GM12878 (cell line): Measurements from ENCODE around the gene SLC2A4RG. TPM values are rescaled to one million over a fixed set of nuclear protein-coding genes. Genes with fewer than 3 reads are reported as not detected.

Experiments used
- CBX3 ChIP-seq: fragments of 200-600 bp; sonication (generic); IDR thresholded peaks from 2 replicates; pipeline ENCODE4 v1.6.1; 2016; ENCODE audit warnings: low read depth, borderline replicate concordance
- CBX5 ChIP-seq: sonication (generic); IDR thresholded peaks from 2 replicates; pipeline ENCODE4 v1.6.1; 2016; ENCODE audit warnings: low read depth, moderate library complexity, mild to moderate bottlenecking, inconsistent platforms
- CEBPB ChIP-seq, 2 experiments: fragments of 150-350 bp in 1 of 2; IDR thresholded peaks; 2 replicates each; pipeline ENCODE4 v1.6.1; 2012 to 2014; ENCODE audit warnings: low read depth in 2 of 2, low read length in 2 of 2, borderline replicate concordance in 1 of 2, inconsistent platforms in 1 of 2
- CHD4 ChIP-seq: fragments of 200-600 bp; sonication (generic); IDR thresholded peaks from 2 replicates; pipeline ENCODE4 v1.6.1; 2016; ENCODE audit warnings: mild to moderate bottlenecking
- DPF2 ChIP-seq: fragments of 450-650 bp; IDR thresholded peaks from 2 replicates; pipeline ENCODE4 v1.6.1; 2017; ENCODE audit warnings: mild to moderate bottlenecking
- MEF2B ChIP-seq: fragments of 450-650 bp; IDR thresholded peaks from 2 replicates; pipeline ENCODE4 v1.6.1; 2018; ENCODE audit warnings: mild to moderate bottlenecking, moderate library complexity; ENCODE audit not compliant: partially characterized antibody, poor library complexity, severe bottlenecking
- NBN ChIP-seq: fragments of 450-650 bp; IDR thresholded peaks from 2 replicates; pipeline ENCODE4 v1.6.1; 2016
- NR2C1 ChIP-seq: fragments of 450-650 bp; IDR thresholded peaks from 2 replicates; pipeline ENCODE4 v1.6.1; 2017; ENCODE audit warnings: antibody characterized with exemption, mild to moderate bottlenecking, moderate library complexity
- POLR2AphosphoS2 ChIP-seq: IDR thresholded peaks from 2 replicates; pipeline ENCODE4 v1.6.1; 2011; ENCODE audit warnings: low read depth, mild to moderate bottlenecking, low read length, improper control_type of control experiment, moderate library complexity
- RELA ChIP-seq: fragments of 450-650 bp; IDR thresholded peaks from 2 replicates; pipeline ENCODE4 v1.8.0; 2014; ENCODE audit warnings: borderline replicate concordance; ENCODE audit not compliant: partially characterized antibody
- SMAD5 ChIP-seq: IDR thresholded peaks from 2 replicates; pipeline ENCODE4 v1.6.1; 2016; ENCODE audit warnings: antibody characterized with exemption, low read depth
- STAT3 ChIP-seq: IDR thresholded peaks from 2 replicates; pipeline ENCODE4 v1.6.1; 2011; ENCODE audit warnings: low read depth, low read length, improper control_type of control experiment
- TCF3 ChIP-seq: IDR thresholded peaks from 2 replicates; pipeline ENCODE4 v1.6.1; 2012; ENCODE audit warnings: low read depth, mild to moderate bottlenecking, low read length, borderline replicate concordance; ENCODE audit not compliant: insufficient read depth
- polyA plus RNA-seq, 11 experiments: library from polyadenylated mRNA; depleted of rRNA in 4 of 11; unstranded in 6 of 11; stranded (reverse) in 5 of 11; fragments of >200 nt; fragmentation: Nextera tagmentation in 4 of 11; fragmentation: Illumina TruSeq in 1 of 11; extraction: Ambion mirVana in 4 of 11; extraction: Trizol in 1 of 11; gene quantifications; 1 replicate in 1 of 11; 2 replicates in 10 of 11; pipeline versions ENCODE4 v1.2.1 to v1.2.3, GENCODE V29; 2011 to 2016; ENCODE audit warnings: inconsistent platforms in 2 of 11, missing spikeins in 2 of 11, low read depth in 1 of 11
- total RNA-seq, 4 experiments: library from RNA; depleted of rRNA in 3 of 4; stranded (reverse); fragments of >200 nt in 3 of 4; fragmentation: Illumina TruSeq in 1 of 4; extraction: Trizol in 1 of 4; gene quantifications; 2 replicates each; pipeline versions ENCODE4 v1.2.1 to v1.2.3, GENCODE V29; 2013 to 2021
- TF ChIP-seq, protein P1 (sequence below): IDR thresholded peaks from 2 replicates; pipeline ENCODE4 v1.6.1; 2011; ENCODE audit warnings: mild to moderate bottlenecking, low read depth, low read length, moderate library complexity; ENCODE audit not compliant: insufficient replicate concordance
- TF ChIP-seq, protein P2 (sequence below): IDR thresholded peaks from 2 replicates; pipeline ENCODE4 v1.6.1; 2011; ENCODE audit warnings: low read depth, low read length, improper control_type of control experiment, borderline replicate concordance
- TF ChIP-seq, protein P3 (sequence below): fragments of 450-650 bp; IDR thresholded peaks from 2 replicates; pipeline ENCODE4 v1.6.1; 2016; ENCODE audit warnings: mild to moderate bottlenecking, moderate library complexity, borderline replicate concordance
- TF ChIP-seq, protein P4 (sequence below): fragments of 450-650 bp; IDR thresholded peaks from 2 replicates; pipeline ENCODE4 v1.6.1; 2014; ENCODE audit warnings: mild to moderate bottlenecking
- TF ChIP-seq, protein P5 (sequence below), 3 experiments: IDR thresholded peaks in 2 of 3; conservative IDR thresholded peaks in 1 of 3; 2 replicates each; pipeline ENCODE4 v1.5.1; 2011; ENCODE audit warnings: low read depth in 3 of 3, low read length in 3 of 3, mild to moderate bottlenecking in 3 of 3, control low read depth in 2 of 3, moderate library complexity in 2 of 3, inconsistent platforms in 1 of 3, mixed read lengths in 1 of 3; ENCODE audit not compliant: control insufficient read depth in 2 of 3, insufficient read depth in 1 of 3; ENCODE audit errors: extremely low read depth in 1 of 3

The SLC2A4RG gene
- total and polyA plus RNA-seq, 10 of the 15 experiments (the other 5 are each of a cell fraction or from before 2014, with no cell fraction given) = 0.34 to 65.9 (median 13.3) TPM

DNA sequence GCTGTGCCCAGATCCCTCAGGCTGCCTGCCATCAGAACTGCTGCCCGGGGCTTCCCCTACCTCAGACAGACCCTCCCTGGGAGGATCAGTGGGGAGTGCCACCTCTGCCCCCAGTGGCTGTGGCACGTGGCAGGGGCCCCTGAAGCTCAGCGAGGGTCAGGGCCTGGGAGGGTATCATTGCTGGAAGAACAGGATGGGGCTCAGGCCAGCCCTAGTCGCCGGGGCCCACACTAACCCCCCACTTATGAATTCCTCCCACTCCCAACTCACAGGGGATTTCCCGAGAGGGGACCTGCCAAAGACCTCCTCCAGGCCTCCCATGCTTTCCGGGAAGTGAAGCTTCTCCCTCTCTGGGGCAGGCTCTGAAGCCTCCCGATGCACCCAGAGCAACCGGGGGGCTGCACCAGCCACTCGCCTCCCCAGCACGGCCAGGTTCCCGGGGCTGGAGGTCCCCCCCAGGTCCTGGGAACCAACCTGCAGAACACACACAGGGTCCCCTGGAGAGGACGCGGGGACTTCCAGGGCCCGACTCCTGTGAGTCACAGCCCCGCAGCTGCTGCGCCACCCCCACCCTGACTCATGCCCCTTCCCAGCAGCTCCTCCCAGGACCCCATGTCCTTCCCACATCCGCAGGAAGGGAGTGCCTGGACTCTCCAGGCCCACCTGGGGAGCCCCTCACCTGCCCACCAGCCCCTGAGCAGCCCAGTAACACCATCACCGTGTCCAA is 40.7 kb upstream of the SLC2A4RG start (continued):
- no peak for TF ChIP-seq CEBPB (IDR thresholded peaks at IDR 0.05; ENCODE audit: borderline replicate concordance in 1 of 2, low read depth in 2 of 2, low read length in 2 of 2)
- TF ChIP-seq, protein P1, sequence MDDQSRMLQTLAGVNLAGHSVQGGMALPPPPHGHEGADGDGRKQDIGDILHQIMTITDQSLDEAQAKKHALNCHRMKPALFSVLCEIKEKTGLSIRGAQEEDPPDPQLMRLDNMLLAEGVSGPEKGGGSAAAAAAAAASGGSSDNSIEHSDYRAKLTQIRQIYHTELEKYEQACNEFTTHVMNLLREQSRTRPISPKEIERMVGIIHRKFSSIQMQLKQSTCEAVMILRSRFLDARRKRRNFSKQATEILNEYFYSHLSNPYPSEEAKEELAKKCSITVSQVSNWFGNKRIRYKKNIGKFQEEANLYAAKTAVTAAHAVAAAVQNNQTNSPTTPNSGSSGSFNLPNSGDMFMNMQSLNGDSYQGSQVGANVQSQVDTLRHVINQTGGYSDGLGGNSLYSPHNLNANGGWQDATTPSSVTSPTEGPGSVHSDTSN = no peak
- TF ChIP-seq STAT3 = no peak
- peak; percentile 83; the same call in 1 of the 2 replicates for TF ChIP-seq DPF2
- TF ChIP-seq CBX3 = no peak
- no peak for TF ChIP-seq CHD4
- no peak for TF ChIP-seq NR2C1
- TF ChIP-seq, protein P2, sequence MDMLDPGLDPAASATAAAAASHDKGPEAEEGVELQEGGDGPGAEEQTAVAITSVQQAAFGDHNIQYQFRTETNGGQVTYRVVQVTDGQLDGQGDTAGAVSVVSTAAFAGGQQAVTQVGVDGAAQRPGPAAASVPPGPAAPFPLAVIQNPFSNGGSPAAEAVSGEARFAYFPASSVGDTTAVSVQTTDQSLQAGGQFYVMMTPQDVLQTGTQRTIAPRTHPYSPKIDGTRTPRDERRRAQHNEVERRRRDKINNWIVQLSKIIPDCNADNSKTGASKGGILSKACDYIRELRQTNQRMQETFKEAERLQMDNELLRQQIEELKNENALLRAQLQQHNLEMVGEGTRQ = no peak
- 0 out of 2 replicates have a peak, but pooled peaks have one; percentile 26 for TF ChIP-seq POLR2AphosphoS2
- peak; percentile 90 for TF ChIP-seq RELA
- TF ChIP-seq, protein P3, sequence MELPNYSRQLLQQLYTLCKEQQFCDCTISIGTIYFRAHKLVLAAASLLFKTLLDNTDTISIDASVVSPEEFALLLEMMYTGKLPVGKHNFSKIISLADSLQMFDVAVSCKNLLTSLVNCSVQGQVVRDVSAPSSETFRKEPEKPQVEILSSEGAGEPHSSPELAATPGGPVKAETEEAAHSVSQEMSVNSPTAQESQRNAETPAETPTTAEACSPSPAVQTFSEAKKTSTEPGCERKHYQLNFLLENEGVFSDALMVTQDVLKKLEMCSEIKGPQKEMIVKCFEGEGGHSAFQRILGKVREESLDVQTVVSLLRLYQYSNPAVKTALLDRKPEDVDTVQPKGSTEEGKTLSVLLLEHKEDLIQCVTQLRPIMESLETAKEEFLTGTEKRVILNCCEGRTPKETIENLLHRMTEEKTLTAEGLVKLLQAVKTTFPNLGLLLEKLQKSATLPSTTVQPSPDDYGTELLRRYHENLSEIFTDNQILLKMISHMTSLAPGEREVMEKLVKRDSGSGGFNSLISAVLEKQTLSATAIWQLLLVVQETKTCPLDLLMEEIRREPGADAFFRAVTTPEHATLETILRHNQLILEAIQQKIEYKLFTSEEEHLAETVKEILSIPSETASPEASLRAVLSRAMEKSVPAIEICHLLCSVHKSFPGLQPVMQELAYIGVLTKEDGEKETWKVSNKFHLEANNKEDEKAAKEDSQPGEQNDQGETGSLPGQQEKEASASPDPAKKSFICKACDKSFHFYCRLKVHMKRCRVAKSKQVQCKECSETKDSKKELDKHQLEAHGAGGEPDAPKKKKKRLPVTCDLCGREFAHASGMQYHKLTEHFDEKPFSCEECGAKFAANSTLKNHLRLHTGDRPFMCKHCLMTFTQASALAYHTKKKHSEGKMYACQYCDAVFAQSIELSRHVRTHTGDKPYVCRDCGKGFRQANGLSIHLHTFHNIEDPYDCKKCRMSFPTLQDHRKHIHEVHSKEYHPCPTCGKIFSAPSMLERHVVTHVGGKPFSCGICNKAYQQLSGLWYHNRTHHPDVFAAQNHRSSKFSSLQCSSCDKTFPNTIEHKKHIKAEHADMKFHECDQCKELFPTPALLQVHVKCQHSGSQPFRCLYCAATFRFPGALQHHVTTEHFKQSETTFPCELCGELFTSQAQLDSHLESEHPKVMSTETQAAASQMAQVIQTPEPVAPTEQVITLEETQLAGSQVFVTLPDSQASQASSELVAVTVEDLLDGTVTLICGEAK = no peak
- peak; percentile 67; the same call in 1 of the 2 replicates for TF ChIP-seq TCF3
- TF ChIP-seq, protein P4, sequence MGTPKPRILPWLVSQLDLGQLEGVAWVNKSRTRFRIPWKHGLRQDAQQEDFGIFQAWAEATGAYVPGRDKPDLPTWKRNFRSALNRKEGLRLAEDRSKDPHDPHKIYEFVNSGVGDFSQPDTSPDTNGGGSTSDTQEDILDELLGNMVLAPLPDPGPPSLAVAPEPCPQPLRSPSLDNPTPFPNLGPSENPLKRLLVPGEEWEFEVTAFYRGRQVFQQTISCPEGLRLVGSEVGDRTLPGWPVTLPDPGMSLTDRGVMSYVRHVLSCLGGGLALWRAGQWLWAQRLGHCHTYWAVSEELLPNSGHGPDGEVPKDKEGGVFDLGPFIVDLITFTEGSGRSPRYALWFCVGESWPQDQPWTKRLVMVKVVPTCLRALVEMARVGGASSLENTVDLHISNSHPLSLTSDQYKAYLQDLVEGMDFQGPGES = no peak
- TF ChIP-seq SMAD5 = no peak
- TF ChIP-seq, protein P5, sequence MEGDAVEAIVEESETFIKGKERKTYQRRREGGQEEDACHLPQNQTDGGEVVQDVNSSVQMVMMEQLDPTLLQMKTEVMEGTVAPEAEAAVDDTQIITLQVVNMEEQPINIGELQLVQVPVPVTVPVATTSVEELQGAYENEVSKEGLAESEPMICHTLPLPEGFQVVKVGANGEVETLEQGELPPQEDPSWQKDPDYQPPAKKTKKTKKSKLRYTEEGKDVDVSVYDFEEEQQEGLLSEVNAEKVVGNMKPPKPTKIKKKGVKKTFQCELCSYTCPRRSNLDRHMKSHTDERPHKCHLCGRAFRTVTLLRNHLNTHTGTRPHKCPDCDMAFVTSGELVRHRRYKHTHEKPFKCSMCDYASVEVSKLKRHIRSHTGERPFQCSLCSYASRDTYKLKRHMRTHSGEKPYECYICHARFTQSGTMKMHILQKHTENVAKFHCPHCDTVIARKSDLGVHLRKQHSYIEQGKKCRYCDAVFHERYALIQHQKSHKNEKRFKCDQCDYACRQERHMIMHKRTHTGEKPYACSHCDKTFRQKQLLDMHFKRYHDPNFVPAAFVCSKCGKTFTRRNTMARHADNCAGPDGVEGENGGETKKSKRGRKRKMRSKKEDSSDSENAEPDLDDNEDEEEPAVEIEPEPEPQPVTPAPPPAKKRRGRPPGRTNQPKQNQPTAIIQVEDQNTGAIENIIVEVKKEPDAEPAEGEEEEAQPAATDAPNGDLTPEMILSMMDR (IDR thresholded peaks at IDR 0.05 in 2 of 3, conservative IDR thresholded peaks at IDR 0.05 in 1 of 3; ENCODE audit: control insufficient read depth in 2 of 3, extremely low read depth in 1 of 3, insufficient read depth in 1 of 3, low read depth in 3 of 3, low read length in 3 of 3) = no peak
- TF ChIP-seq MEF2B = peak; percentile 65
- no peak for TF ChIP-seq NBN
- no peak for TF ChIP-seq CBX5
